ENCODE data around the gene BUD31. TPM values are rescaled to one million over a fixed set of nuclear protein-coding genes. Genes with fewer than 3 reads are reported as not detected.
A peak's percentile ranks its signal among the peaks of the same experiment; 100 is the strongest.

The BUD31 gene
- total RNA-seq, 1 donor from 2014 or later, result 108 TPM

- H3K4me3 Mint-ChIP-seq, result no peak overlapping the region
- TF ChIP-seq, protein P1, sequence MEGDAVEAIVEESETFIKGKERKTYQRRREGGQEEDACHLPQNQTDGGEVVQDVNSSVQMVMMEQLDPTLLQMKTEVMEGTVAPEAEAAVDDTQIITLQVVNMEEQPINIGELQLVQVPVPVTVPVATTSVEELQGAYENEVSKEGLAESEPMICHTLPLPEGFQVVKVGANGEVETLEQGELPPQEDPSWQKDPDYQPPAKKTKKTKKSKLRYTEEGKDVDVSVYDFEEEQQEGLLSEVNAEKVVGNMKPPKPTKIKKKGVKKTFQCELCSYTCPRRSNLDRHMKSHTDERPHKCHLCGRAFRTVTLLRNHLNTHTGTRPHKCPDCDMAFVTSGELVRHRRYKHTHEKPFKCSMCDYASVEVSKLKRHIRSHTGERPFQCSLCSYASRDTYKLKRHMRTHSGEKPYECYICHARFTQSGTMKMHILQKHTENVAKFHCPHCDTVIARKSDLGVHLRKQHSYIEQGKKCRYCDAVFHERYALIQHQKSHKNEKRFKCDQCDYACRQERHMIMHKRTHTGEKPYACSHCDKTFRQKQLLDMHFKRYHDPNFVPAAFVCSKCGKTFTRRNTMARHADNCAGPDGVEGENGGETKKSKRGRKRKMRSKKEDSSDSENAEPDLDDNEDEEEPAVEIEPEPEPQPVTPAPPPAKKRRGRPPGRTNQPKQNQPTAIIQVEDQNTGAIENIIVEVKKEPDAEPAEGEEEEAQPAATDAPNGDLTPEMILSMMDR (conservative IDR thresholded peaks at IDR 0.05), result peak; percentile 19
- H3K9me3 Mint-ChIP-seq, result no peaks in the 10 kb centered on the region
- no peak overlapping the region for H3K27ac Mint-ChIP-seq (ENCODE audit: unreplicated experiment)
- no peaks in the 10 kb centered on the region for H3K27me3 Mint-ChIP-seq (ENCODE audit: low read depth)
- peaks cover 15% of the 10 kb centered on the region for H3K36me3 Mint-ChIP-seq (ENCODE audit: low read depth)
- DNase-seq (ENCODE audit: low read depth, low spot score), result no peak
- H3K4me1 Mint-ChIP-seq, result peaks cover 8% of the 10 kb centered on the region
Observed at GRCh38 chr7:99447943-99448342, 39.2 kb downstream of the BUD31 start.

- H3K4me3 Mint-ChIP-seq, result no peak overlapping the region
- no peak for DNase-seq (ENCODE audit: low read depth, low spot score)
- H3K36me3 Mint-ChIP-seq (ENCODE audit: low read depth), result peaks cover 18% of the 10 kb centered on the region
- no peaks in the 10 kb centered on the region for H3K27me3 Mint-ChIP-seq (ENCODE audit: low read depth)
- TF ChIP-seq, protein P1 (conservative IDR thresholded peaks at IDR 0.05), result no peak
- peaks cover 8% of the 10 kb centered on the region for H3K4me1 Mint-ChIP-seq
- no peaks in the 10 kb centered on the region for H3K9me3 Mint-ChIP-seq
- H3K27ac Mint-ChIP-seq (ENCODE audit: unreplicated experiment), result peak overlapping the region; percentile 12
Observed at GRCh38 chr7:99448855-99449254, 40.1 kb downstream of the BUD31 start.

DNA sequence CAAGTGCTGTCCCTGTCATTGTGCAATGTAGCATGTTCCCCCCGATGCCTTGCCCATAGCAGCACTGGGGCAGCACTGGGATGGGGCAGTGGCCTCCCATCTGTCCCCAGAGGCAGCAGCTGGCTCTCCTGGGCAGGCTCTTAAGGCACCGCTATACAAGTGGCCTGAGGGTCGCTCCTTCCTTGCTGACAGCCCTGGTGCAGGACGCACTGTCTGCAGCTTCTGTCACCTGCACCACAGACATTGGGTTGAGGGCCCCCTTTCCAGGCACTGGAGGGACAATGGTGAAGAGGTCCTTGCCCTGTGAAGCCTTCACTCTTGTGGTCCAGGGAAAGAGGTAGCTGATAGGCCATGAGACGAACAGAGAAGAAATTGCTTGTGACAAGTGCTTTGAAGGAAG, 40.6 kb downstream of the BUD31 start:
- Mint-ChIP-seq H3K4me3 (peak overlapping the region; percentile 62), H3K4me1 (peaks cover 6% of the 10 kb centered on the region), H3K36me3 (ENCODE audit: low read depth) (peaks cover 21% of the 10 kb centered on the region), H3K27me3 (ENCODE audit: low read depth) (no peaks in the 10 kb centered on the region), H3K27ac (ENCODE audit: unreplicated experiment) (no peak overlapping the region), H3K9me3 (no peaks in the 10 kb centered on the region)
- no peak for DNase-seq (ENCODE audit: low read depth, low spot score)
- TF ChIP-seq, protein P1 (conservative IDR thresholded peaks at IDR 0.05), result no peak

DNA sequence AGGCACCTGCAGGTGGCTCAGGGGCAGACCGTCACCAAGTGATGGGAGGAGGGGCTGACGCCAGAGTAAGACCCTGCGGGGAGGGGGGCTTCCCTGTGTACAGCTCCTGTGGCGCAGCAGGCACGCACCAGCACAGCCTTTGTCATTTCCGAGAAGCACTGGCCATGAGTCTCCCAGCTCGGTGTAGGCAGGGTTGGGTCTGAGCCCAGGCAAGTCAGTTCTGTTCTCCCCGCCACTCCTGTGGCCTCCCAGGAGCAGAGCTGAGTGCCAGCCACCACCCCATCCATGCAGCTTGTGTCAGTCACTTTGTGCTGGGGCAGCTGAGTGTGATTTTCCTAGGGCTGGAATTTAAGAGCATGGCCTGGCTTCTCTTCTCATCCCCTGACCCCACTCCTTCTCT, 43.2 kb downstream of the BUD31 start:
- Mint-ChIP-seq H3K27ac (ENCODE audit: unreplicated experiment) (no peak overlapping the region), H3K27me3 (ENCODE audit: low read depth) (no peaks in the 10 kb centered on the region), H3K4me1 (no peaks in the 10 kb centered on the region), H3K4me3 (no peak overlapping the region), H3K36me3 (ENCODE audit: low read depth) (peaks cover 14% of the 10 kb centered on the region), H3K9me3 (no peaks in the 10 kb centered on the region)
- DNase-seq (ENCODE audit: low read depth, low spot score), result no peak
- TF ChIP-seq, protein P1 (conservative IDR thresholded peaks at IDR 0.05), result no peak

- no peak for DNase-seq (ENCODE audit: low read depth, low spot score)
- Mint-ChIP-seq H3K36me3 (ENCODE audit: low read depth) (peaks cover 14% of the 10 kb centered on the region), H3K4me3 (no peak overlapping the region), H3K27ac (ENCODE audit: unreplicated experiment) (no peak overlapping the region), H3K9me3 (no peaks in the 10 kb centered on the region), H3K27me3 (ENCODE audit: low read depth) (no peaks in the 10 kb centered on the region), H3K4me1 (no peaks in the 10 kb centered on the region)
- TF ChIP-seq, protein P1 (conservative IDR thresholded peaks at IDR 0.05), result no peak
Observed at GRCh38 chr7:99452541-99452940, 43.8 kb downstream of the BUD31 start.

GRCh38 chr7:99453105-99453504, 44.3 kb downstream of the BUD31 start:
- Mint-ChIP-seq H3K27me3 (ENCODE audit: low read depth) (no peaks in the 10 kb centered on the region), H3K9me3 (no peaks in the 10 kb centered on the region), H3K27ac (ENCODE audit: unreplicated experiment) (no peak overlapping the region), H3K4me3 (peak overlapping the region; percentile 38), H3K36me3 (ENCODE audit: low read depth) (peaks cover 14% of the 10 kb centered on the region), H3K4me1 (no peaks in the 10 kb centered on the region)
- TF ChIP-seq, protein P1 (conservative IDR thresholded peaks at IDR 0.05), result no peak
- DNase-seq (ENCODE audit: low read depth, low spot score), result no peak
